GM20000 (cell line): ENCODE measurements around the gene ASS1.

Experiments used
- DNase-seq: peaks from one replicate; pipeline ENCODE4 v3.0.0; 2012; ENCODE audit warnings: low spot score
- CTCF ChIP-seq: IDR thresholded peaks from 2 replicates; pipeline ENCODE4 v1.5.1; 2012; ENCODE audit warnings: mild to moderate bottlenecking, control low read depth; ENCODE audit errors: extremely low read depth, missing control alignments

The ASS1 gene

GRCh38 chr9:130473009-130473408, 28.2 kb downstream of the ASS1 start:
- DNase-seq = no peak
- TF ChIP-seq CTCF = no peak

GRCh38 chr9:130473566-130473965, 28.8 kb downstream of the ASS1 start:
- DNase-seq = no peak
- TF ChIP-seq CTCF = no peak

GRCh38 chr9:130474106-130474505, 29.3 kb downstream of the ASS1 start:
- no peak for TF ChIP-seq CTCF
- DNase-seq = no peak

- TF ChIP-seq CTCF = no peak
- DNase-seq = no peak
Observed at GRCh38 chr9:130476151-130476730, 31.5 kb downstream of the ASS1 start.

GRCh38 chr9:130477564-130477963, 32.8 kb downstream of the ASS1 start:
- no peak for DNase-seq
- no peak for TF ChIP-seq CTCF

- TF ChIP-seq CTCF = no peak
- no peak for DNase-seq
Observed at GRCh38 chr9:130478152-130478551, 33.4 kb downstream of the ASS1 start.

GRCh38 chr9:130478736-130479575, 34.2 kb downstream of the ASS1 start:
- no peak for DNase-seq
- TF ChIP-seq CTCF = no peak
